Fibroblast of mammary gland (primary cell): ENCODE measurements around the gene CDHR3.

ENCODE experiments used
- DNase-seq: peaks from one replicate; pipeline ENCODE4 v3.0.0-alpha.2; 2010; ENCODE audit warnings: low read depth
- H3K4me3 ChIP-seq: 2 replicates; pipeline ENCODE4 v1.5.1; 2011; ENCODE audit warnings: low read depth, mild to moderate bottlenecking, low read length, moderate library complexity; ENCODE audit not compliant: control insufficient read depth
- TF ChIP-seq, protein P1 (sequence below): conservative IDR thresholded peaks from 2 replicates; pipeline ENCODE4 v1.5.1; 2011; ENCODE audit warnings: low read depth, low read length, inconsistent platforms; ENCODE audit not compliant: control insufficient read depth, insufficient read depth

CDHR3 gene

DNA sequence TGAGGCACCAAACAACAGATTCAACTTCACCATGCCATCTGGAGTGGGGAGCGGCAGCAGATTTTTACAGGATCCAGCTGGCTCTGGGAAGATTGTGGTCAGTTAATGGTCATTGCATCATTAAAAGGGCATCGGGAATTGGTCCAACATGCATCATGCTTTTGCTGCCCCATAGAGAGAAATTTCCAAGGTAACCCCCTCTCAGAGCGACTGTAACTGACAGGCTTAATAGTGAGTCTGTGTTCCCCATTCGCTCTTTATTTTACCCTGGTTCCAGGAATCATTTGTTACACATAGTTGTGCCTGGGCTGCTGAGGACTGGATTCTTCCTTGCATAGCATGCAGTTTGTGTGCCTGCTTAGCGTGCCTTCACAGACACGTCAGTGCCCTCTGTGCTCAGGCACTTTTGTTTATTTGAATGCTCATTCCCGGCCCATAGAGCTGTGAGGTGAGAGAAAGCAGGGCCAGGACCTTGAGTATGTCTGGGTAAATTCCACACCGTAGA, 49.9 kb downstream of the CDHR3 start:
- TF ChIP-seq, protein P1, sequence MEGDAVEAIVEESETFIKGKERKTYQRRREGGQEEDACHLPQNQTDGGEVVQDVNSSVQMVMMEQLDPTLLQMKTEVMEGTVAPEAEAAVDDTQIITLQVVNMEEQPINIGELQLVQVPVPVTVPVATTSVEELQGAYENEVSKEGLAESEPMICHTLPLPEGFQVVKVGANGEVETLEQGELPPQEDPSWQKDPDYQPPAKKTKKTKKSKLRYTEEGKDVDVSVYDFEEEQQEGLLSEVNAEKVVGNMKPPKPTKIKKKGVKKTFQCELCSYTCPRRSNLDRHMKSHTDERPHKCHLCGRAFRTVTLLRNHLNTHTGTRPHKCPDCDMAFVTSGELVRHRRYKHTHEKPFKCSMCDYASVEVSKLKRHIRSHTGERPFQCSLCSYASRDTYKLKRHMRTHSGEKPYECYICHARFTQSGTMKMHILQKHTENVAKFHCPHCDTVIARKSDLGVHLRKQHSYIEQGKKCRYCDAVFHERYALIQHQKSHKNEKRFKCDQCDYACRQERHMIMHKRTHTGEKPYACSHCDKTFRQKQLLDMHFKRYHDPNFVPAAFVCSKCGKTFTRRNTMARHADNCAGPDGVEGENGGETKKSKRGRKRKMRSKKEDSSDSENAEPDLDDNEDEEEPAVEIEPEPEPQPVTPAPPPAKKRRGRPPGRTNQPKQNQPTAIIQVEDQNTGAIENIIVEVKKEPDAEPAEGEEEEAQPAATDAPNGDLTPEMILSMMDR = no peak
- no peak overlapping the region for H3K4me3 ChIP-seq
- DNase-seq = peak; percentile 69

DNA sequence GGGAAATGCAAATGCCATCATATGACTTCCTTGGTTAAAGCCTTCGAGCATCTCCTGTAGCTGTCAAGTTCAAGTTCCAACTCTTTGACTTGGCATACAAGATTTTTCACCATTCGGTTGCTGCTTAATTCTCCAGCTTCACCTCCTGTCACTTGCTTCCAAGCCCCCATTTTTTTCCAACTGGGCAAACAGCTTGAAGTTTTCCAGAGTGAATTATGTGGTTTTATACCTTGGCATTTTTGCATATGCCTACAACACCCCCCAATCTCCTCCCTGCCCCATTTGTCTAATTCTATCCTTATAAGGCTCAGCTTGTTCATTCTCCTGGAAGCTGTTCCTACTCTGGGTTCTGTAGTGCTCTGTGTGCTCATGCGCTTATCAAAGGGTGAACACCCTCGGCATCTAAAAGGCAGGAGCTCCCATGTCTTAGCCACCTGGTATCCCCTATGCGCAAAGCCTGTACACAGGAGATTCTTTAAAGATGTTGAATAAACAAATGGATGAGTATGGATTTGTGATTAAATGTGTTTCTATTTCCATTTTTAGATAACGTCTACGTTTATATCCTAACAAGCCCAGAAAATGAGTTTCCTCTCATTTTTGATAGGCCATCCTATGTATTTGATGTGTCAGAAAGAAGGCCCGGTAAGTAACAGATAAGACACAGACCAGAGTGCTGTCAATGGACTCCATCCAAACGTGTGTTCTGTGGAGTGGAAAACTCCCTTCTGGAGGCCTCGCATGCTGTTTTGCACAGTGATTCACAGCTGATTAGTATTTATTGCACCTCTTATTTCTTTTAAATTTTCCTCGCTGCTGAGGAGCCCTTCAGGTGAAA, 52.5 kb downstream of the CDHR3 start:
- no peak for DNase-seq
- H3K4me3 ChIP-seq = no peak overlapping the region
- TF ChIP-seq, protein P1 = no peak

DNA sequence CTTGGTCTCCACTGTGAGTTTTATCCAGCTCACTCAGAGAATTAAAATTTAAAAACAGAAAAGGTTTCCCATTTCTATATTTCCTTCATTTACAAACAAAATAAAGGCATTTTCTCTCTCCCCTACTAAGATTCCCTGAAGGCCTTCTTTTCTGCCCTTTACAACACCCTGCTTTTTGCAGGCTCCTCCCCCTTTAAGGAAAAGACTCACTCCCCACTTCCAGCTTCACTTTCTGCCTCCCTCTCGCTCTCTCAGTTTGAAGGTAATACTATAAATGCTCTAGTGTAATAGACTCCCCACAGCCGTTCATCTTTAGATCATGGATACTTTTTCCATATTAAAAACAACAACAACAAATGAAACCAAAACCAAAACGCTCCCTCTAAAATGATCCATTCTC, 53.3 kb downstream of the CDHR3 start:
- no peak overlapping the region for H3K4me3 ChIP-seq
- DNase-seq = no peak
- TF ChIP-seq, protein P1 = no peak

DNA sequence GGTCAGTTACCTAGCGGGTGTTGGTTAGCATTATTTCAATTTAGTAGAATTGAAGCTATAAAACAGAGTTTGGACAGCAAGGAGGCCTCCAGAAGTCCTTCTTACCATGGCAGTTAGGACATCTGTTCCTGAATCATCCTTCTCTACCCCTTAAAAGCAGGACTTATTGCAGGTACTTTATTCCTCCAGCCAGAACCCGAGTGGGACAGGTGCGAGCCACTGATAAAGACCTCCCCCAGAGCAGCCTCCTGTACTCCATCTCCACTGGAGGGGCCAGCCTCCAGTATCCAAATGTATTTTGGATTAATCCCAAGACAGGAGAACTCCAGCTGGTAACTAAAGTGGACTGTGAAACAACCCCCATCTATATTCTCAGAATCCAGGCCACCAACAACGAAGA, 54.6 kb downstream of the CDHR3 start:
- no peak for DNase-seq
- TF ChIP-seq, protein P1 = no peak
- no peak overlapping the region for H3K4me3 ChIP-seq

DNA sequence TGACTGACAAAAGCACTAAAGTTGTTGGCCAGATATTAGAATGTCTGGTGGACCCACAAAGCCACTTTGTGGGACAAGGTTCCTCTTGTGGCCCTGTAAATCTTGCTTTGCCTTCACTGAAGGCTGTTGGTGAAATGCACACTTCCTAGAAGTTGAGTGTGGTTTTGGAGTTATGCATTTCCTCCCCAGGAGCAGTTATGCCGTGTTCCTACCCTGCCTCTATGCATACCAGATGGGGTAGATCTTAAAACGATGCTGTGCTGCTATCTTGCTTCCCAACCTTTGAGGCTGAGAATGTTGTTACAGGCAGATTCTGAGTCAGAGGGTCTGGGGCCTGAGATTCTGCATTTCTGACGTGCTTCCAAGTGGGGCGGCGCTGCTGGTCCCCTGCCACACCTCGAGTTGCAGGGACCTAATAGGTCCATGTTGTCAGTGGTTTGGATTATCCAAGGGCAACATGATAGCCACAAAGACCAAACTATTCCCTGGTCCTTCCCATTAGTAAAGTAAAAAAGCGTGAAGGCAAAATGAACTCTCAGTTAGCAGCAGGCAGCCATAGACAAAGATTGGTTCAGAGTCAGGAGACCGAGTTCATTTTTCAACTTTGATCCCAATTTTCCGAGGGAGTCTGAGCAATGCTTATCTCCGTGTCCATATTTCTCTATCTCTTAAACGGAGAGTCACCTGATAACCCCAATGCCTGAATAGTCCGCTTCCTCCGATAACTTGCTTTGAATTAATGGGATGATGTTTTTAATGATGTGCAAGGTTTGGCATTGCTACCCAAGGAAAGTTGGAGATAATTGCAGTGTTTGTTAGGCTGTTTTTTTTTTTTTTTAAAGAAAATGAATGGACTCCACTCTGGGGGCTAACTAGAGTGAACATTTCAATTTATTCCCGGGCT, 55.8 kb downstream of the CDHR3 start:
- TF ChIP-seq, protein P1 = no peak
- no peak for DNase-seq
- H3K4me3 ChIP-seq = no peak overlapping the region

DNA sequence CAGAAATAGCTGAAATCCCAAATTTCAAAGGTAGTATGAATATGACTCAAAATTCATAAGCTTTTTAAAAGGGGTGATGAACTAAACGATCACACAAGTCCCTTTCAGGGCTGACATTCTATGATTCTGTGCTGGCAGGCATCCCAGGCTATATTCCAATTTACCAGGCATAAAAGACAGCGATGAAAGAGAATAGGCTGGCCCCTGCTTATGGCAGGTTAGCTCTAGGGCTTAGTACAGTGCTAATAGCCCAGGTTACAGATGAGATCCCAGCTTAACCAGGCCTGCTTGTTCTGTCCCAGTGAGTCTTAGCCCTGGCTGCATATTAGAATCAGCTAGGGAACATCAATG, 56.4 kb downstream of the CDHR3 start:
- TF ChIP-seq, protein P1 = no peak
- H3K4me3 ChIP-seq = no peak overlapping the region
- no peak for DNase-seq
